Right cardiac atrium (tissue), 5 donors: ENCODE results near the gene SCAP. TPM values are rescaled to one million over a fixed set of nuclear protein-coding genes. Genes with fewer than 3 reads are reported as not detected.
"Not testable (repeated sequence)": the region's sequence is repeated elsewhere in the genome, so short reads cannot be mapped to it uniquely, and the experiment has no call there.

ENCODE experiments used
- ATAC-seq, 2 donors: fragments of 200-7000 bp; cut with Tn5 transposase; one replicate each; pipeline versions ENCODE4 v1.8.0 to v1.9.1; 2020; ENCODE audit warnings: moderate library complexity in 2 of 2, mild to moderate bottlenecking in 1 of 2
- DNase-seq, 3 donors: peaks; one replicate each; pipeline ENCODE4 v3.0.0-alpha.2; 2020
- H3K27ac ChIP-seq: one replicate; pipeline ENCODE4 v1.5.1; 2013; ENCODE audit warnings: mild to moderate bottlenecking, low read length, control low read depth, moderate library complexity
- H3K27me3 ChIP-seq: one replicate; pipeline ENCODE4 v1.6.1; 2013; ENCODE audit not compliant: control insufficient read depth, insufficient read depth
- H3K4me1 ChIP-seq: one replicate; pipeline ENCODE4 v1.6.1; 2013; ENCODE audit warnings: low read length; ENCODE audit not compliant: control insufficient read depth, insufficient read depth
- H3K4me3 ChIP-seq: one replicate; pipeline ENCODE4 v1.5.1; 2013; ENCODE audit warnings: low read length, control low read depth
- H3K9me3 ChIP-seq: one replicate; pipeline ENCODE4 v1.6.1; 2013; ENCODE audit warnings: low read length; ENCODE audit not compliant: control insufficient read depth
- WGBS: extraction: QIAGEN DNeasy Blood & Tissue Kit; methylation state at CpG from one replicate; pipeline ENCODE4 v1.1.7; 2013; 5-methylcytosine and 5-hydroxymethylcytosine counted together
- intact Hi-C, 4 donors: fragments of 100-400 bp; cut with DNase I; formaldehyde crosslinking; loops; one replicate each; pipeline versions ENCODE4 v1.11.0 to v1.14.0; 2022 to 2023
- polyA plus RNA-seq: library from polyadenylated mRNA; stranded (reverse); fragments of 200-250 nt; gene quantifications from one replicate; pipeline ENCODE4 v1.2.3, GENCODE V29; 2013
- total RNA-seq, 4 donors: library from RNA; stranded (reverse); fragmentation: NEBNext Ultra II Directional; extraction: Animal tissue kit (Norgen Biotek cat#: 25700); gene quantifications; one replicate each; pipeline ENCODE4 v1.2.1, GENCODE V29; 2021
- donor health status: healthy with polysubstance abuse.
- donor health status: DM: no; HTN: yes; CAD: no.
- donor health status: DM: no; HTN: no; CAD: no.
- donor health status: DM: no; HTN: yes; CAD: no; lungs with severe emphysema.
- donor health status: DM: yes; HTN: yes; CAD: no.

The SCAP gene
- total and polyA plus RNA-seq, 5 donors, result 31.1 to 46.6 (median 41.7) TPM

GRCh38 chr3:47512416-47513124 is 36.8 kb upstream of the SCAP start:
- Histone ChIP-seq H3K4me1 (no peaks in the 10 kb centered on the region), H3K9me3 (no peaks in the 10 kb centered on the region), H3K27ac (peak overlapping the region; percentile 48), H3K4me3 (peak overlapping the region; percentile 65), H3K27me3 (no peaks in the 10 kb centered on the region)
- peak; percentile 2 to 19 for ATAC-seq
- peak; percentile 33 to 62 (median 59) for DNase-seq
- WGBS, result 18% methylated on average over 36 of the region's 36 CpGs
- intact Hi-C loops, result no loop called here

GRCh38 chr3:47505267-47505666 is 29.5 kb upstream of the SCAP start:
- H3K4me1 ChIP-seq, H3K27me3 ChIP-seq, H3K9me3 ChIP-seq, DNase-seq, H3K4me3 ChIP-seq, ATAC-seq, H3K27ac ChIP-seq: not testable (repeated sequence)
- 99% methylated on average over 6 of the region's 6 CpGs for WGBS
- intact Hi-C loops, result loop anchor here in 1 of 4 donors (10.0 kb wide), 1 partner anchor 1600 kb away; no protein-coding TSS in a partner anchor

DNA sequence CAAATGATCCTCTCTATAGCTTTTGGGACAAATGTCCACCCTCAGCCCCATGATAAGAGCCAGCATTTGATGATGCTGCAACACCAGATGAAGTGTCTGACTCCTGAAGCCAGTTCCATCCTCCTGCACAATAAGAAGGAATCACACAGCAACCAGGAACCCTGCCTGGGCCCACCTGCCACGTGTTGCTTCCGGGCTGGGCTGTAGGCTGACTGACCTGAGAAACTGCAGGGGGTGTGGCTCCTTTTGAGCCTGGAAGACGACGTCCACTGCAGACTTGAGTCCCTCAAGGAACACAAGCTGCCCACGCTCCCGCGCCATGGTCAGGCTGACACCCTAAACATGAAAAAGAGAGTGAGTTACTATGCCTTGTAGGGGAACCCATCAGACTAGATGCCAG is 28.4 kb upstream of the SCAP start:
- no peak for ATAC-seq
- intact Hi-C loops, result loop anchor here in 1 of 4 donors (10.0 kb wide), 1 partner anchor 1599 kb away; no protein-coding TSS in a partner anchor
- 90% methylated on average over 7 of the region's 7 CpGs for WGBS
- no peaks in the 10 kb centered on the region for H3K4me1 ChIP-seq
- no peaks in the 10 kb centered on the region for H3K9me3 ChIP-seq
- no peaks in the 10 kb centered on the region for H3K27me3 ChIP-seq
- no peak overlapping the region for H3K27ac ChIP-seq
- H3K4me3 ChIP-seq, result no peak overlapping the region
- DNase-seq, result no peak

GRCh38 chr3:47503033-47503432 is 27.3 kb upstream of the SCAP start:
- intact Hi-C loops, result loop anchor here in 1 of 4 donors (10.0 kb wide), 1 partner anchor 1598 kb away; no protein-coding TSS in a partner anchor
- Histone ChIP-seq H3K27me3 (no peaks in the 10 kb centered on the region), H3K9me3 (no peaks in the 10 kb centered on the region), H3K4me3 (no peak overlapping the region), H3K27ac (no peak overlapping the region), H3K4me1 (no peaks in the 10 kb centered on the region)
- WGBS, result 80% methylated on average over 2 of the region's 2 CpGs
- ATAC-seq (no peak), DNase-seq (no peak)

- Histone ChIP-seq H3K27ac (no peak overlapping the region), H3K4me1 (no peaks in the 10 kb centered on the region), H3K27me3 (no peaks in the 10 kb centered on the region), H3K4me3 (no peak overlapping the region), H3K9me3 (no peaks in the 10 kb centered on the region)
- intact Hi-C loops, result no loop called here
- no peak for ATAC-seq
- no peak for DNase-seq
Measured at GRCh38 chr3:47496892-47497291, 21.2 kb upstream of the SCAP start.

- H3K4me3 ChIP-seq, result no peak overlapping the region
- no peak for DNase-seq
- H3K27me3 ChIP-seq, result no peaks in the 10 kb centered on the region
- intact Hi-C loops, result no loop called here
- no peaks in the 10 kb centered on the region for H3K4me1 ChIP-seq
- 94% methylated on average over 8 of the region's 8 CpGs for WGBS
- H3K27ac ChIP-seq, result no peak overlapping the region
- no peaks in the 10 kb centered on the region for H3K9me3 ChIP-seq
- ATAC-seq, result no peak
Measured at GRCh38 chr3:47495886-47496285, 20.1 kb upstream of the SCAP start.

GRCh38 chr3:47495111-47495510 is 19.4 kb upstream of the SCAP start:
- ATAC-seq, result no peak
- no peak for DNase-seq
- no peaks in the 10 kb centered on the region for H3K4me1 ChIP-seq
- H3K4me3 ChIP-seq, result no peak overlapping the region
- no peaks in the 10 kb centered on the region for H3K27me3 ChIP-seq
- no peak overlapping the region for H3K27ac ChIP-seq
- 96% methylated on average over 4 of the region's 4 CpGs for WGBS
- H3K9me3 ChIP-seq, result no peaks in the 10 kb centered on the region
- intact Hi-C loops, result no loop called here

- Histone ChIP-seq H3K27ac (no peak overlapping the region), H3K27me3 (no peaks in the 10 kb centered on the region), H3K4me3 (no peak overlapping the region), H3K9me3 (no peaks in the 10 kb centered on the region), H3K4me1 (no peaks in the 10 kb centered on the region)
- DNase-seq (no peak), ATAC-seq (no peak)
- 91% methylated on average over 12 of the region's 12 CpGs for WGBS
- intact Hi-C loops, result no loop called here
Measured at GRCh38 chr3:47491777-47492176, 16.0 kb upstream of the SCAP start.

GRCh38 chr3:47491186-47491585 is 15.4 kb upstream of the SCAP start:
- 84% methylated on average over 3 of the region's 3 CpGs for WGBS
- Histone ChIP-seq H3K27ac (no peak overlapping the region), H3K9me3 (no peaks in the 10 kb centered on the region), H3K4me1 (no peaks in the 10 kb centered on the region), H3K4me3 (no peak overlapping the region), H3K27me3 (no peaks in the 10 kb centered on the region)
- DNase-seq (no peak), ATAC-seq (no peak)
- intact Hi-C loops, result no loop called here

DNA sequence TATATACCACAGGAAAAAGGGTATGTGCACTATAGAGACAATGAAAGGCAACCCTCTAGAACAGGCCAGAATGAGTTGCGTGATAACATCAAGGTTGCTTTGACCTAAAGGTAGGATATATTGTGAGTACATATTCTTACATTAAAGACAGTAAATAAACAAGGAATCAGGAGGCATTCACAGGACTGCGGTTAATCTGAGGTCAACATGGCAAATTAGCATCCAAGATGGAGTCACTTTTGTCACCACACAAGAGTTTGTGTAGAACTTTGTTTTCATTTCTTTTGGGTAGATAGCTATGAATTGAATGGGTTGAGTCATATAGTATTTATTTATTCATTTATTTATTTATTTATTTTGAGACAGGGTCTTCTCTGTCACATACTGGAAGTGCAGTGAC is 11.5 kb upstream of the SCAP start:
- ATAC-seq, result no peak
- 97% methylated on average over 2 of the region's 2 CpGs for WGBS
- H3K27ac ChIP-seq, result no peak overlapping the region
- DNase-seq, result no peak
- H3K4me3 ChIP-seq, result no peak overlapping the region
- H3K27me3 ChIP-seq, result no peaks in the 10 kb centered on the region
- H3K4me1 ChIP-seq, result no peaks in the 10 kb centered on the region
- no peaks in the 10 kb centered on the region for H3K9me3 ChIP-seq
- intact Hi-C loops, result no loop called here

DNA sequence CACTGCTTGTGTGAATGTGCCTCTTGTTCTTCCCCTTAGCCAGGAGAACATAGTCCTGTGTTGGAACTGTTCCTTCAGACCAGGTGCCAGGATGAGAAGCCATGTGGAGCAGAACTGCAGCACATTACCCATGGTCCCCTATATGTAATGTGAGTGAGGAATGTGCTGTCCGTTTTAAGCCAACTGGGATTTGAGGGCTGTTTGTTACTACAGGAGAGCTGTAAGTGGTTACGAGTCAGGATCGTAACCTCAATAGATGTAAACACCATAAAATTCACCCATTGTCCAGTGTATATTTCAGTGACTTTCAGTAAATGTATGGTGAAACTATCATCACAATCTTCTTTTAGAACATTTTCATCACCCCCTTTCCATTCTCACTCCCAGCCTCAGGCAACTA is 10.1 kb upstream of the SCAP start:
- intact Hi-C loops, result no loop called here
- Histone ChIP-seq H3K27me3 (no peaks in the 10 kb centered on the region), H3K9me3 (no peaks in the 10 kb centered on the region), H3K4me1 (no peaks in the 10 kb centered on the region), H3K4me3 (no peak overlapping the region), H3K27ac (no peak overlapping the region)
- WGBS, result 88% methylated on average over 3 of the region's 3 CpGs
- no peak for DNase-seq
- ATAC-seq, result no peak

DNA sequence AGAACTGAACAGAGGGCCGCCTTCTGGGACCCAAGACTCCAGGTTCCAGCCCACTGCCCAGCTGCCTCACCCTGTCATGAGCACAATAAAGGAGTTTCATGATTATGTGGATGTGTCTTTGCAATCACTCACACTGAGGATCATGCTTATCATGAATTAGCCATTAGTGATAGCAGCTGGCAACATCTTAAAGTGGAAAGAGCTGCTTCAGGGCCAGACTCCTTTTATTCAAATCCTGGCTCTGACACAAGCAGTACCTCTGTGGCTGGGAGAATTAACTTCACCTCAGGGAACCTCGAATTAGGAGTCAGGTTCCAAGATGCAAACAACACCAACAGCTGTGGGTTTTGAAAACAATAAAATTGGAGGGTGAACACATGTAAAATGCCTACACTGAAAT is 6.6 kb upstream of the SCAP start:
- DNase-seq (no peak), ATAC-seq (no peak)
- Histone ChIP-seq H3K4me1 (no peaks in the 10 kb centered on the region), H3K27ac (no peak overlapping the region), H3K4me3 (no peak overlapping the region), H3K9me3 (no peaks in the 10 kb centered on the region), H3K27me3 (no peaks in the 10 kb centered on the region)
- intact Hi-C loops, result no loop called here
- WGBS, result 47% methylated on average over 2 of the region's 2 CpGs
